ENCODE results near the gene PCCB.
A peak's percentile ranks its signal among the peaks of the same experiment; 100 is the strongest.
"Not testable (repeated sequence)": the region's sequence is repeated elsewhere in the genome, so short reads cannot be mapped to it uniquely, and the experiment has no call there.

The PCCB gene

DNA sequence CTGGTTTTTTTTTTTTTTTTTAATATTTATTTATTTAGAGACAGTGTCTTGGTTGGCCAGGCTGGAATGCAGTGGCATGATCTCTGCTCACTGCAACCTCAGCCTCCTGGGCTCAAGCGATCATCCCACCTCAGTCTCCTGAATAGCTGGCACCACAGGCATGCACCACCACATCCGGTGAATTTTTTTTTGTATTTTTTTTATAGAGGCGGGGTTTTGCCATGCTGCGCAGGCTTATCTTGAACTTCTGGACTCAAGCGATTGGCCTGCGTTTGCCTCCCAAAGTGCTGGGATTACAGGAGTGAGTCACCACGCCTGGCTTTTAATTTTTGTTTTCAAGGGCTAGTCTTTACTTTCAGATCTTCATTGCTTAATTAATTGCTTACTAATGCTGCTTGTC is 13.1 kb downstream of the PCCB start:
- no peak for DNase-seq

DNA sequence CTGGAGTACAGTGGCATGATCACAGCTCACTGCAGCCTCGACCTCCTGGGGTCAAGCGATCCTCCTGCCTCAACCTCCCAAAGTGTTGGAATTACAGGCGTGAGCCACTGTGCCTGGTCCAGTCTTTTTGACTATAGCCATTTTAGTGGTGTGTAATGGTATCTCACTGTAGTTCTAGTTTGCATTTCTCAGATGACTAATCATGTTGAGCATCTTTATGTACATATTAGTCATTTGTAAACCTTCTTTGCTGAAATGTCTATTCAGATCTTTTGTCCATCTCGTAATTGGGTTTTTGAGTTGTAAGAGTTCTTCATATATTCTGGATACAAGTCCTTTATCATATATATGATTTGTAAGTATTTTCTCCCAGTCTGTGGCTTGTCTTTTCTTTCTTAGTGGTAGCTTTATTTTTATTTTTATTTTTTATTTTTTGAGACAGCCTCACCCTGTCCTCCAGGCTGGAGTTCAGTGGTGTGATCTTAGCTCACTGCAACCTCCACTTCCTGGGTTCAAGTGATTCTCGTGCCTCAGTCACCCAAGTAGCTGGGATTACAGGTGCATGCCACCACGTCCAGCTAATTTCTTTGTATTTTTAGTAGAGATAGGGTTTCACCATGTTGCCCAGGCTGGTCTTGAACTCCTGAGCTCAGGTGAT is 16.5 kb downstream of the PCCB start:
- DNase-seq, result not testable (repeated sequence)

DNA sequence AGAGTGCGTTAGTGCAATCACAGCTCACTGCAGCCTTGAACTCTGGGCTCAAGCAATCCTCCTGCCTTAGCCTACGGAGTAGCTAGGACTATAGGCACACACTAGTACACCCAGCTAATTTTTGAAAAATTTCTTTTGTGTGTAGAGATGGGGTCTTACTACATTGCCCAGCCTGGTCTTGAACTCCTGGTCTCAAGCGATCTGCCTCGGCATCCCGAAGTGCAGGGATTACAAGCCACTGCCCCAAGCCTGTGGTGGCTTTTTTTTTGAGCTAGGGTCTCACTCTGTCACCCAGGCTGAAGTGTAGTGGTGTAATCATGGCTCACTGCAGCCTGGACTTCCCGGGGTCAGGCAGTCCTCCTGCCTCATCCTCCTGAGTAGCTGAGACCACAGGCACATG is 17.1 kb downstream of the PCCB start:
- DNase-seq, result no peak

DNA sequence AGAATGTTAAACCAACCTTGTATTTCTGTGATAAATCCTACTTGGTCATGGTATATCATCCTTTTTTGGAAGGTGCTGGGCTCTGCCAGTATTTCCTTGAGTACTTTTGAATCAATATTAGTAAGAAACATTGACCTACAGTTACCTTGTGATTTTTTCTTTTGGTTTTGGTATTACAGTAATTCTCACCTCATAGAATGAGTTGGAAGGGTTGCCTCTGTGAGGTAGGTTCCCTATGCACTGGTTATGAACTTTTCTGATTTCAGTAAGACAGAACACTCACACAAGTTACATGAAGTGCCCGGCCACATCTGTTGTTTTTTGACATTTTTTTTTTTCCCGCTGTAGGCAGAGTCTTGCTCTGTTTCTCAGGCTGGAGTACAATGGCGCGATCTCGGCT is 20.0 kb downstream of the PCCB start:
- DNase-seq, result no peak

DNA sequence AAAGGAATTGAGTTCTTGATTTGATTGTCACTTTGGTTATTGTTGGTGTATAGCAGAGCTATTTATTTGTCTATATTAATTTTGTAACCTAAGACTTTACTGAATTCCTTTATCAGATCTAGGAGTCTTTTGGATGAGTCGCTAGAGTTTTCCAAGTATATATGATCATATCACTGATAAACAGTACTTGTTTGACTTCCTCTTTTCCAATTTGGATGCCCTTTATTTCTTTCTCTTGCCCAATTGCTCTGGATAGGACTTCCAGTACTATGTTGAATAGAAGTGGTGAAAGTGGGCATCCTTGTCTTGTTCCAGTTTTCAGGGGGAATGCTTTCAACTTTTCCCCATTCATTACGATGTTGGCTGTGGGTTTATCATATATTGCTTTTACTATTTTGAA is 21.5 kb downstream of the PCCB start:
- DNase-seq, result not testable (repeated sequence)

DNA sequence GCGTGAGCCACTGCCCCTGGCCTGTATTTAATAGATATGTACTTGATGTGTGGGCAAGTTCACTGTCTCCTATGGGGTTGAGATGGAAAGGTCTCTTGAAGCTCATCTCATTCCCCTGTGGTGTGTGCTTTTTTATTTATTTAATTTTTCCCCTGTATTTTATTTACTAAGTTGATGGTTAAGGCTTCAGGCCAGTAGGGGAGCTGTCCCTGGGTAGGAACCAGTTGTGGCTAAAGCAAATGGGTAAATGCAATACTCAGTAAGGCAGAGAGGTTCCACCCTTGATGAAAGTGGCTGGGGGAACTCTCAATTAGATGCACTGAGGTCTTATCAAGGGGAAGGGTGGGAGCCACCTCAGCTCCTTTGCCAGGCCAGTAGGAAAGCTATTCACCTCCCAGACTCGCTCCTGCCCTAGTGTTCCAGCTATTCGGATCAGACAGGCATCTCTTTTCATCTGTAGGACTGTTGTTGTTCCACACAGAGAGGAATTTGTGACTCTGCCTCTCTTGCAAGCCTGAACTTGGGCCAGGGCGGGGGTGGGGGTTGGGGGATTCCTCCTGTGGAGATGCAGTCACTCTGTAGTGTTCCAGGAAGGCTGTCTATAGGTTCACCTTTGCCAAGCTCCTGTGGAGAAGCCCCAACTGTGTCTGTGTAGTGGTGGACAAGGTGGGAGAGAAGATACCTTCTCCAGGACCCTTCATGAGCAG is 26.1 kb downstream of the PCCB start:
- DNase-seq, result no peak

DNA sequence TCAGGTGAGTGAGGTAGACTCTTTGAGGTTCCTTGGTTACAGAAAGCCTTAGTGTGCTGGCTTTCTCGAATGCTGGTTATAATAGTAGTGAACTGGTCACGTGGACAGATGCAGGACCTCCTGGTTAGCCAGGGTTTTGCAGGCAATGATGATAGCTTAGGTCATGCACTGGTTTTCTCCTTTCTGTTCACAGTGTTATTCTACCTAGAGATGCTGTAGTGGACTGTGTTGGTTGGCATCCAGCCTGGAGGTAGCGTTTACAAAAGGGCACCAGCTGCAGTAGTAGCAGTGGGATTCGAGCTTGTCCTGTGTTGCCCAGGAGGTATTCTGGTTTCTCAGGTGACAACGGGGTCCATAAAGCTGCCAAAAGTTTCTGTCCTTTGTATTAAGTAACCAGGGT is 27.0 kb downstream of the PCCB start:
- DNase-seq, result no peak

DNA sequence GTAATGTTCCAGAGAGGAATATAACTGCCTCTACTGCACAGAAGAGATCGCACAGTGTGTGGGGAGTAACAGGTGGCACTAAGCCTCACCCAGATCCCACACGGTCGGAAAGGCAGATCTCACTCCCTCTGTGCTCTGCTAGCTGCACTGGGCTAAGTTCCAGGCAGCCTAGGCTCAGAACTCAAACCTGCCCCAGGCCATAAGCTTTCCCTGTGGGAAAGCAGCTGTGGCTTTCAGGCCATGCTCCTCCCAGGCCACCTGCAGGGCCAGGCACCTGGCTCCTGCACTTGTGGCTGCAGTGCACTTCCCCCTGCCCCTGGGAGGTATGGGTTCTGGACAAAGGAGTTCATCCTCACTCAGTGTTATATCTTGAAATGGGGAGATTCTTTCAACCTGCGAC is 27.5 kb downstream of the PCCB start:
- DNase-seq, result no peak

DNA sequence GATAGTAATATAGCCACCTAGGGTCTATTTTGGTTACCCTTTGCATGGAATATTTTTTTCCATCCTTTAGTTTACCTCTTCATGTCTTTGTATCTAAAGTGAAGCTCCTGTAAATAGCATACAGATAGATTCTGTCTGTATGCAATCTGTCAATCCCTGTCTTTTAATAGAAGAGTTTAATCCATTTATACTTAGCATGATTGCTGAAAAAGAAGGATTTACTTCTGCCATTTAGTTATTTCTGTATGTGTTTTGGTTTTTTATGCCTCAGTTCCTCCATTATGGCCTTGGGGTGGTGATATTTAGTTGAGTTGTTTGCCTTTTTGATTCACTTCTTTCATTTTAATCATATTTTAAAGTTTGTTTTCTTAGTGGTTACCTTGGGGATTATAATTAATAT is 29.0 kb downstream of the PCCB start:
- no peak for DNase-seq

DNA sequence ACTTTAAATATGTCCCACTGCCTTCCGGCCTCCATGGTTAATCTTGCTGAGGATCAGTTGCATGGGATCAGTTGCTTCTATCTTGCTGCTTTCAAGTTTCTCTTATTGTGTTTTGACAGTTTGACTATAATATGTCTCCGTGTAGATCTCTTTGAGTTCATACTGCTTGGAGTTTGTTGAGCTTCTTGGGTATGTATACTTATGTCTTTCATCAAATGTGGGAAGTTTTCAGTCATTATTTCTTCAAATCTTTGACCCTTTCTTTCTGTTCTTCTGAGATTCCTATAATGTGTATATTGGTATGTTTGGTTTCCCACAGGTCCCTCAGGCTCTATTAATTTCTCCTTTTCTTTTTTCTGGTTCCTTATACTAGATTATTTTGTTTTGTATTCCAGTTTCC is 30.8 kb downstream of the PCCB start:
- no peak for DNase-seq

DNA sequence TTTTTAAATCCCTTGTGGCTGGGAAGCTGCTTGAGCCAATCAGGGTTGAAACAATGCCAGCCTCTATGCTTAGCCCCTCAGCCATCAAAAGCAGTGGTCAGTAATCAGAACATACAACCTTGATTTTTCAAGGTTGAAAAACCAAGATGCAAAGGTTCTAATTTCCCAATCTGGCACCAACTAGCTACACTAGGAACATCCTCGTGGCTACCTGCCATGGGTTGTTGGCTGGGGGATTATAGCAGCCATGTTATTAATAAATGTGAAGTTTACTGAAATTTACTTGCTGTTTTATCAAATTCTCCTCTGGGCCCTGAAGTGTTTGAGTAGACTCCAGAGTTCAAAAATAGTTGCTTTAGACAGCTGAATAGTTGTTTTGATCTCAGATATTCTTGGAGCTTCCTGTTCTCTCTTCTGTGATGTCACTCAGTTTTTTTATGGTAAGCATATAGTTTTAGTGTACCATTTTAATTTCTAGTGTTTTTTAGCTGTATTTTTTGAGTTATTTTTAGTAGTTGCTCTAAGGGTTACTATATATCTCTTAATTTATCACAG is 31.9 kb downstream of the PCCB start:
- no peak for DNase-seq

DNA sequence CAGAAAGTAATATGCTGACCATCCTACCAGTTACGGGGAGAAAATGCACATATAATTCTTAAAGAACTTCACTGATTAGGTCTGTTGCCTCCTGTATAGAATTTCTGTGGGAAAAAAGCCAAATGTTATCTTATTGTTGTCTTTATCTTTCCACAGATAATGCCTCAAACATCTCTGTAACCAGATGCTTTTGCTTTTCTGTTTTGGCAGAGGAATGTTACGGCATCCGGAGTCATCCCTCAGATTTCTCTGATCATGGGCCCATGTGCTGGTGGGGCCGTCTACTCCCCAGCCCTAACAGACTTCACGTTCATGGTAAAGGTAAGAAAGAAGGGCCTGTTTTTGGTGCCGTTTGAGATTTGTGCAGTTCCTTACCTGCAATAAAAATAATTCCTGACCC is 33.5 kb downstream of the PCCB start:
- DNase-seq, result no peak

DNA sequence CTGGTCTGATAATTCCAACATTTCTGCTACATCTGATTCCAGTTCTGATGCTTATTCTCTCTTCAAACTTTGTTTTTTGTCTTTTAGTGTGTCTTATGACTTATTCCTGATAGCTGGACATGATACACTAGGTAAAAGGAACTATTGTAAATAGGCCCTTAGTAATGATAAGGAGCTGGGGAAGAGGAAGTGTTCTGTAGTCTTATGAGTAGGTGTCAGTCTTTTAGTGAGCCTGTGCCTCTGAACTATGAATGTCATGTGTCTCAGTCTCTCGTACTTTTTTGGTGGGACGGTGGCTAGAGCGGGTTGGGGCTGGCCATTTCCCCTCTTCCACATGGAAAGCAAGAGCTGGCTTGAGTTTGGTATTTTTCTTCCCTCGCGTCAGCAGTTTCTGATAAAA is 41.2 kb downstream of the PCCB start:
- peak; percentile 19 for DNase-seq

DNA sequence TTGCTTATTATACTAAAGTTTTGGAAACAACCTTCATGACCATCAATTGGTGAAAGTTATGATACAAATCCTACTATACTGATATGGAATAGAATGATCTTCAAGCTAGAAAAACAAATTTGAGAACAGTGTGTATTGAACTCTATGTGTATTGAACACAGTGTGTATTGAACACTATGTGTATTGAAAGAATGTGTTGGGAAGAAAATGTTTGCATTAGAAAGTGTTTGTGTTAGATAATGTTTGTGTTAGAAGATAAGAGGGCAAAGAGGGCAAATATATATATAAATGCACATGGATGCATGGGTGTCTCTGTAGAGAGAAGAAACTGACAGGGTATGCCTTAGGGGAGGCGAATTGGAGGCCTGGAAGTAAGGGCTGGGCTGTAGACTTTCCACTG is 42.4 kb downstream of the PCCB start:
- no peak for DNase-seq

DNA sequence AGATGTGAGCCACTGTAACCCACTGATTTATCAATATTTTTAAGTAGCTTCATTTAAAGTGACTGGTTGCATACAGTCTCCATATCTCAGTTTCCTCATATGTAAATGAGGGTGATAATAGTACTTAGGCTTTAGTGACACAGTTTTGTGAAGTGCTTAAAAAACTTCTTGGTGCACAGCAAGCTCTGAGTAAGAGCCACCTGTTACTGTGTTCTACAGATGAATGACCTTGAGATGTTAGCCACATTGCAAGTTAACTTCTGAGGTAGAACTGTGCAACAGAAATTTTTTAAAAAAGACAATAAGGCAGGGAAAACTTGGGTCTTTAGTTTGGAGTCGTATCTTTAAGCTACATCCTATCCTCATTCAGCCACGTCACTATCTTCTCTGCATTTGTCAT is 43.1 kb downstream of the PCCB start:
- DNase-seq, result no peak

DNA sequence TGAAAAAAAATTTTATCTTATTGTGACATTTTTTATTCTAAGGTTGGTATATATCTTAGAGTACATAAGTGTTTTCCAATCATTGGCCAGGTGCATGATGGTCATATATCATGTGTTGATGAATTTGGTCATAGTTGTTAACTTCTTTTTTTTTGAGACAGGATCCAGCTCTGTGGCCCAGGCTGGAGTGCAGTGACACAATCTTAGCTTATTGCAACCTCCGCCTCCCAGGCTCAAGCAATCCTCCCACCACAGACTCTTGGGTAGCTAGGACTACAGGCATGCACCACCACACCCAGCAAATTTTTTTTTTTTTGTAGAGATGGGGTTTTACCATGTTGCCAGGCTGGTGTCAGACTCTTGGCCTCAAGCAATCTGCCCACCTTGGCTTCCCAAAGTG is 44.0 kb downstream of the PCCB start:
- no peak for DNase-seq

DNA sequence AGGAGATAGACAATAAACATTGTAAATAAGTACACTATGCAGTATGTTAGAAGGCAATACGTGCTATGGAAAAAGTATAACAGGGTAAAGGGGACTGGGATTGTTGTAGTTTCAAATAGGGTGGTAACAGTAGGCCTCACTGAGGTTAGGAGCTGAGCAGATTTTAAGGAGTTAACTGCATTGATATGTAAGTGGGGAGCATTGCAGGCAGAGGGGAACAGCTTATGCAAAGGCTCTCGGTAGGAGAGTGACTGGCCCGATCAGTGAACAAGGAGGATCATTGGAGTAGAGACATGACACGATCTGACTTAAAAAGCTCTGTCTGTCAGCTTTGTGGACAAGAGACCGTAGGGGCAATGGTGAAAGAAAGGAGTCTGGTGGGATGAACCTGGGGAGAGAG is 46.8 kb downstream of the PCCB start:
- no peak for DNase-seq

DNA sequence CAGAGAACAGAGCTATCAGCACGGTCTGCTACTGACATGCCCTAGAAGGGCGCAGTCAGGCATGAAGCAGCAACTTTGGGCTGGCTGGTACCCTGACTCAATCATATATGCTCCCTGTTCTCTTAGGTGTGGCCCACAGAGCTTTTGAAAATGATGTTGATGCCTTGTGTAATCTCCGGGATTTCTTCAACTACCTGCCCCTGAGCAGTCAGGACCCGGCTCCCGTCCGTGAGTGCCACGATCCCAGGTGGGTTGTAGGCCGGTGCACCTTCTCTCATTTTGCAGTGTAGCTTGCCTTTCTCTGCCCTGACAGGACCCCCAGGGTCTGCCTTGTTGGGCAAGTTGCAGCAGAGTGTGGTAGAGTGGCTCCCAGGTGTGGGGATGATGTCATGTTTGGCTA is 47.7 kb downstream of the PCCB start:
- no peak for DNase-seq

DNA sequence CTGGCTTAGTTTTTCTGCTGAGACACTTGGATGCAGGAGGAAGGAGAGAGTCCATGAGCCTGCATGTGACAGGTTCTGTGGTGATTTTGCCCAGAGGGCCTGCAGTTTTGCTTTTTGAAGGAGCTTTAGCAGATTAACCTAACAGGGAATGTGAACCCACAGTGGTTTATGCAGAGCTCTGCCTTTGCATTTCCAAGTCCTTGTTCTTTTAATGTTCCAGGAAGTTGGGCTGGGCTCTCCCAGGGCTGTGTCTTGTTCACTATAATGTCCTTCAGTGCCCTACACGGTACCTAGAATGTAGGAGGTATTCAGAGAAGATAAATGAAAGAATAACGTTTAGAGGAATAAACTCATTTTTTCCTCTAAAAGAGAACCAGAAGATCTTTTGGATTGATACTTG is 50.3 kb downstream of the PCCB start:
- no peak for DNase-seq

DNA sequence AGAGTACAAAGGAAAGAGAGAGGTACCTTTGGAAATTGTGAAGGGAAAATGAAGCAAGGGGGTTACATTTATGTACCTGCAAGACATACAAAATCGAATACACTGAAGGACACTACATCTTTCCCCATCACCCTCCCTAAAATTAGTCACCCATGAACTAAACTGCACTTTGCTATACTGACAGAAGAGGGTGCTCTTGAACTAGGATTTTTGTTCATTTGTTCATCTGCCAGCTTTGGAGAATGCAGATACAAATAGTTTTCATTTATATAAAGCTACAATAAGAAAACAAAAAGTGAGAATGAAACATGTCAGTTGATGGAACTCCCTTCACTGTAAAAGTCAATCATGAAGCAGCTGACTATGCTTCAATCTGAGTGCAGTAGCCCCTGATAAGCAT is 55.7 kb downstream of the PCCB start:
- peak; percentile 16 for DNase-seq

DNA sequence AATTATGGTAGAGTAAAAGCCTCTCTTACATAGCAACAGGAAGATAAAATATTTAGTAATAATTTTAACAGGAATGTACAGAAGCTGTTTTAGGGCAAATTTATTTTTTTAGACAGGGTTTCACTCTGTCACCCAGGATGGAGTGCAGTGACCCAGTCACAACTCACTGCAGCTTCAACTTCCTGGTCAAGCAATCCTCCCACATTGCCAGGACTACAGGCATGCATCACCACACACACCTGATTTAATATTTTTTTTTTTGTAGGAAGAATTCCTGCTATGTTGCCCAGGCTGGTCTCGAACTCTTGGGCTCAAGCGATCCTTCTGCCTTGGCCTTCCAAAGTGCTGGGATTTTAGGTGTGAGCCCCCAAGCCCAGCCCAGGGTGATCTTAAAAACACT is 61.1 kb downstream of the PCCB start:
- DNase-seq, result no peak

DNA sequence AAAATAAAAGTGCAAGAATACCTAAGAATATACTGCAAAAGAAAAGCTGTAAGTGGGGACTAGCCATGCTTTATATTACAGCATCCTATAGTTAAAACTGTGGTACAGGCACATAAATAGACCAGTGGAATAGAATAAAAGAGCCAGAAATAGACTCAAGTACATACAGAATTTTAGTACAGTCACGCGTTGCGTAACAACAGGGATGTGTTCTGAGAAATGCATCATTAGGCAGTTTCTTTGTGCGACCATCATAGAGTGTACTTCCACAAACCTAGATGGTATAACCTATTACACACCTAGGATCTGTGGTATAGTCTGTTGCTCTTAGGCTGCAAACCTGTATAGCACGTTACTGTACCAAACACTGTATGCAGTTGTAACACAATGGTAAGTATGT is 61.8 kb downstream of the PCCB start:
- DNase-seq, result peak; percentile 83

DNA sequence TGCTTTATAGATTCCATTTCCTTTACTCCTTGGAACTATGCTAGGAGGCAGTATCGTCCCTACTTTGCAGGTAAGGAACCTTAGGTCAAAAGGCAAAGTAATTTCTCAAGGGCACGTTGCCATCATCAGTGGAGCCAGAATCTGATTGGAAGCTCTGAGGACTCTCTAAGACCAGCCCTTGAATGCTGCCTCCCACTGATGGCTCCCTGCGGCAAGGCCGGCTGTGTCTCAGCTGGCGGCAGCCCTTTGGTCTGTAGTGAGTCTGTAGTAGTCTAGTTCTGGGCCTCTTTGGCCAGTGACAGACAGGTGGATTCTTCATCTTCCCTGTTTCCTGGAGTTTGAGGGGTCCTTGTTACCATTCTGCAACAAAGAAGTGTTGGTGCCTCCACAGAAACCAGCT is 76.2 kb downstream of the PCCB start:
- no peak for DNase-seq

DNA sequence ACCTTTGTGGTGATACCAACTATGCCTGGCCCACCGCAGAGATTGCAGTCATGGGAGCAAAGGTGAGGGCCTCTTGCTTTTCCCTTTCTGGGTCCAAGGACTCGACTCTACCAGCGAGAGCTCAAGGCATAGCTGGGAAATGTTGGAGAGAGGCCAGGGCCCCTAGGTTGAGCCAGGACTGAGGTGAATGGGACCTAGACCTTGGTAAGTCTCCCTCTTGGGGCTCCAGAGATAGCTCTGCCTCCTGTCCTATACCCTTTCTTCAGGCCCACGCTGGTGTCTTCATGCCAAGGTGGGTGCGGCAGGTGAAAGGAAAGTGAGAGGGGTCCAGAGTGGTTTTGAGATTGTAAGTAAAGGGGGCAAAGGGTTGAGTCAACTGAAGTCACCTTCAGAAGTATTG is 77.5 kb downstream of the PCCB start:
- no peak for DNase-seq

DNA sequence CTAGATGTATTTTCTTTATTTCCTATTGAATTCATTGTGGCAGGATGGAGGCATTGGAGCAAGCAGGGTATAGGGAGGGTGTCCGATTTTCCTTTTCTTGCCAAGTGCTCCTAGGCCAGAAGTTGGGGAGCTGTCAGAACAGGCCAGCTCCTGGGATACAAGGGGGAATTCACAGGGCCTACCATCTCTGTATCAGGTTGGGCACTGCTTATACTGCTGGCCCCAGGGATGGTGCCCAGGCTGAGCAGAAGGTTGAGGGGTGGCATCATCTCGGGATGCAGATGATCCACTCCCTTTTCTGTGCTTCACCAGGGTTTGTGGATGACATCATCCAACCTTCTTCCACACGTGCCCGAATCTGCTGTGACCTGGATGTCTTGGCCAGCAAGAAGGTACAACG is 79.5 kb downstream of the PCCB start:
- DNase-seq, result no peak
